NCI-H1436 treated with DMSO at 0.1 percent for 48 hours (cell line): Measurements from ENCODE around the gene LGR6.
A peak's percentile ranks its signal among the peaks of the same experiment; 100 is the strongest.
"Not testable (repeated sequence)": the region's sequence is repeated elsewhere in the genome, so short reads cannot be mapped to it uniquely, and the experiment has no call there.

ENCODE experiments used
- DNase-seq: peaks from one replicate; lab custom pipeline; 2025; lab: John Stamatoyannopoulos, UW

Gene LGR6

GRCh38 chr1:202193614-202194327 lies at the start of gene LGR6:
LGR6 (plus strand) TSS chr1:202193799; CDS start chr1:202193990, 191 bp downstream.
- no peak for DNase-seq

- DNase-seq: no peak
Measured at GRCh38 chr1:202144402-202145067, 49.1 kb upstream of the LGR6 start, which contains the start of gene ARL8A. ARL8A (minus strand) TSS chr1:202144737; CDS start chr1:202144572, 165 bp downstream.

GRCh38 chr1:202145068-202145743 lies 48.4 kb upstream of the LGR6 start:
- no peak for DNase-seq

- DNase-seq: not testable (repeated sequence)
Measured at GRCh38 chr1:202145744-202146140, 47.9 kb upstream of the LGR6 start.

GRCh38 chr1:202146279-202146678 lies 47.3 kb upstream of the LGR6 start:
- DNase-seq: no peak

GRCh38 chr1:202146993-202147392 lies 46.6 kb upstream of the LGR6 start:
- DNase-seq: no peak

GRCh38 chr1:202148391-202148790 lies 45.2 kb upstream of the LGR6 start:
- DNase-seq: no peak

GRCh38 chr1:202149566-202149965 lies 44.0 kb upstream of the LGR6 start:
- no peak for DNase-seq

GRCh38 chr1:202150187-202150586 lies 43.4 kb upstream of the LGR6 start:
- DNase-seq: no peak

- DNase-seq: no peak
Measured at GRCh38 chr1:202150602-202151001, 43.0 kb upstream of the LGR6 start.

- no peak for DNase-seq
Measured at GRCh38 chr1:202151045-202151444, 42.6 kb upstream of the LGR6 start.

GRCh38 chr1:202152399-202152798 lies 41.2 kb upstream of the LGR6 start:
- no peak for DNase-seq

GRCh38 chr1:202153284-202153683 lies 40.3 kb upstream of the LGR6 start:
- DNase-seq: no peak

- DNase-seq: no peak
Measured at GRCh38 chr1:202154148-202154765, 39.3 kb upstream of the LGR6 start.

- peak; percentile 50 for DNase-seq
Measured at GRCh38 chr1:202154766-202155477, 38.7 kb upstream of the LGR6 start.

GRCh38 chr1:202155478-202156021 lies 38.0 kb upstream of the LGR6 start:
- DNase-seq: no peak

GRCh38 chr1:202156590-202156989 lies 37.0 kb upstream of the LGR6 start:
- DNase-seq: no peak

GRCh38 chr1:202157945-202158344 lies 35.7 kb upstream of the LGR6 start:
- no peak for DNase-seq

GRCh38 chr1:202158810-202159533 lies 34.6 kb upstream of the LGR6 start:
- DNase-seq: no peak

GRCh38 chr1:202159534-202160371 lies 33.8 kb upstream of the LGR6 start:
- no peak for DNase-seq
